Neural crest cell (in vitro differentiated cells): ENCODE results near the gene SSR3. TPM values are rescaled to one million over a fixed set of nuclear protein-coding genes. Genes with fewer than 3 reads are reported as not detected.
"Not testable (repeated sequence)": the region's sequence is repeated elsewhere in the genome, so short reads cannot be mapped to it uniquely, and the experiment has no call there.

Experiments used
- DNase-seq: peaks from one replicate; pipeline ENCODE4 v3.0.0; 2021; ENCODE audit warnings: low read depth, mixed read lengths, low spot score
- H3K27ac Mint-ChIP-seq: one replicate; pipeline ENCODE4 v1.8.0; 2021; ENCODE audit warnings: mild to moderate bottlenecking, mixed read lengths; ENCODE audit not compliant: unreplicated experiment
- H3K27me3 Mint-ChIP-seq: 2 replicates; pipeline ENCODE4 v1.8.0; 2021; ENCODE audit warnings: low read depth, mild to moderate bottlenecking, mixed read lengths
- H3K36me3 Mint-ChIP-seq: 2 replicates; pipeline ENCODE4 v1.8.0; 2021; ENCODE audit warnings: low read depth, mild to moderate bottlenecking, mixed read lengths
- H3K4me1 Mint-ChIP-seq: 2 replicates; pipeline ENCODE4 v1.8.0; 2021; ENCODE audit warnings: mixed read lengths
- H3K4me3 Mint-ChIP-seq: one replicate; pipeline ENCODE4 v1.8.0; 2021; ENCODE audit warnings: mild to moderate bottlenecking, mixed read lengths
- H3K9me3 Mint-ChIP-seq: 2 replicates; pipeline ENCODE4 v1.8.0; 2021; ENCODE audit warnings: mixed read lengths
- total RNA-seq: library from RNA; stranded (reverse); gene quantifications from 2 replicates; pipeline ENCODE4 v1.2.1, GENCODE V29; 2021
- TF ChIP-seq, protein P1 (sequence below): fragments of 200-600 bp; sonication (generic); conservative IDR thresholded peaks from 2 replicates; pipeline ENCODE4 v1.5.0; 2021; ENCODE audit warnings: antibody characterized with exemption, mild to moderate bottlenecking

The SSR3 gene
- total RNA-seq, 1 donor from 2014 or later = 136 TPM

DNA sequence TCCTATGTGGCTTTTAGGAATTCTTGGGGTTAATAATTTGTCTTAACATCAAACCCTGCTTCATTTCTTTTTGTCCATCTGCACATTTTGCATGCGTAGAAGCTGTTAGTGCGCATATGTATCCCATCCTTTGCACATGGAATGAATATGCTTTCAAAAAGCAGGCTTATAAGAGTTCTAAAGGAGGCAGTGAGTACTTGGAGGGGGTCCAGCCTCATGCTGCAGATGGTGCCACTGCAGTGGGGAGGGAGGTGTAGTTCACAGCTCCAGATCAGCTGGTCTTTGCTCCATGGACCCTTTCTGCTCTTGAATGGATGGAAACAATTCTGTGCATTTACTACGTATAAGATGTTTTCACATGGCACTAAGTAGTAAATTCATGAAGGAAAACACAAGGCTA lies 20.7 kb upstream of the SSR3 start:
- H3K9me3 Mint-ChIP-seq = no peaks in the 10 kb centered on the region
- TF ChIP-seq, protein P1, sequence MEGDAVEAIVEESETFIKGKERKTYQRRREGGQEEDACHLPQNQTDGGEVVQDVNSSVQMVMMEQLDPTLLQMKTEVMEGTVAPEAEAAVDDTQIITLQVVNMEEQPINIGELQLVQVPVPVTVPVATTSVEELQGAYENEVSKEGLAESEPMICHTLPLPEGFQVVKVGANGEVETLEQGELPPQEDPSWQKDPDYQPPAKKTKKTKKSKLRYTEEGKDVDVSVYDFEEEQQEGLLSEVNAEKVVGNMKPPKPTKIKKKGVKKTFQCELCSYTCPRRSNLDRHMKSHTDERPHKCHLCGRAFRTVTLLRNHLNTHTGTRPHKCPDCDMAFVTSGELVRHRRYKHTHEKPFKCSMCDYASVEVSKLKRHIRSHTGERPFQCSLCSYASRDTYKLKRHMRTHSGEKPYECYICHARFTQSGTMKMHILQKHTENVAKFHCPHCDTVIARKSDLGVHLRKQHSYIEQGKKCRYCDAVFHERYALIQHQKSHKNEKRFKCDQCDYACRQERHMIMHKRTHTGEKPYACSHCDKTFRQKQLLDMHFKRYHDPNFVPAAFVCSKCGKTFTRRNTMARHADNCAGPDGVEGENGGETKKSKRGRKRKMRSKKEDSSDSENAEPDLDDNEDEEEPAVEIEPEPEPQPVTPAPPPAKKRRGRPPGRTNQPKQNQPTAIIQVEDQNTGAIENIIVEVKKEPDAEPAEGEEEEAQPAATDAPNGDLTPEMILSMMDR = no peak
- H3K36me3 Mint-ChIP-seq = no peaks in the 10 kb centered on the region
- DNase-seq = no peak
- H3K27ac Mint-ChIP-seq = no peak overlapping the region
- no peaks in the 10 kb centered on the region for H3K27me3 Mint-ChIP-seq
- H3K4me1 Mint-ChIP-seq = peaks cover 15% of the 10 kb centered on the region
- no peak overlapping the region for H3K4me3 Mint-ChIP-seq

DNA sequence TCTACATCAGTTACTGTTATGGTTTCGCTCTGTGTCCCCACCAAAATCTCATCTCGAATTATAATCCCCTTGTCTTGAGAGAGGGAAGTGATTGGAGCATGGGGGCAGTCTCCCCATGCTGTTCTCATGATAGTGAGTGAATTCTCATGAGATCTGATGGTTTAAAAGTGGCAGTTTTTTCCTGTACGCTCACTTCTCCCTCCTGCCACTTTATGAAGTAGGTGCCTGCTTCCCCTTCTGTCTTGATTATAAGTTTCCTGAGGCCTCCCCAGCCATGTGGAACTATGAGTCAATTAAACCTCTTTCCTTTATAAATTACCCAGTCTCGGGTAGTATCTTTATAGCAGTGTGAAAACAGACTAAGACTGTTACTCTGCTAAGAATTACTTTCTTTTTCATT lies 15.0 kb upstream of the SSR3 start:
- H3K9me3 Mint-ChIP-seq, H3K4me3 Mint-ChIP-seq, H3K4me1 Mint-ChIP-seq, H3K36me3 Mint-ChIP-seq, H3K27ac Mint-ChIP-seq, DNase-seq, H3K27me3 Mint-ChIP-seq: not testable (repeated sequence)

DNA sequence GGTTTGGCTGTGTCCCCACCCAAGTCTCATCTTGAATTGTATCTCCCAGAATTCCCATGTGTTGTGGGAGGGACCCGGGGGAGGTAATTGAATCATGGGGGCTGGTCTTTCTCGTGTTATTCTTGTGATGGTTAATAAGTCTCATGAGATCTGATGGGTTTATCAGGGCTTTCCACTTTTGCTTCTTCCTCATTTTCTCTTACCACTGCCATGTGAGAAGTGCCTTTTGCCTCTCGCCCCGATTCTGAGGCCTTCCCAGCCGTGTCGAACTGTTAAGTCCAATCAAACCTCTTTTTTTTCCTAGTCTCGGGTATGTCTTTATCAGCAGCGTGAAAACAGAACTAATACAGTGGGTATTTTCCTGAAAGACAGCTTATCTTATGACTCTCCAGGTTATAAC lies 14.1 kb upstream of the SSR3 start:
- not testable (repeated sequence) for H3K27me3 Mint-ChIP-seq, DNase-seq, H3K4me3 Mint-ChIP-seq

DNA sequence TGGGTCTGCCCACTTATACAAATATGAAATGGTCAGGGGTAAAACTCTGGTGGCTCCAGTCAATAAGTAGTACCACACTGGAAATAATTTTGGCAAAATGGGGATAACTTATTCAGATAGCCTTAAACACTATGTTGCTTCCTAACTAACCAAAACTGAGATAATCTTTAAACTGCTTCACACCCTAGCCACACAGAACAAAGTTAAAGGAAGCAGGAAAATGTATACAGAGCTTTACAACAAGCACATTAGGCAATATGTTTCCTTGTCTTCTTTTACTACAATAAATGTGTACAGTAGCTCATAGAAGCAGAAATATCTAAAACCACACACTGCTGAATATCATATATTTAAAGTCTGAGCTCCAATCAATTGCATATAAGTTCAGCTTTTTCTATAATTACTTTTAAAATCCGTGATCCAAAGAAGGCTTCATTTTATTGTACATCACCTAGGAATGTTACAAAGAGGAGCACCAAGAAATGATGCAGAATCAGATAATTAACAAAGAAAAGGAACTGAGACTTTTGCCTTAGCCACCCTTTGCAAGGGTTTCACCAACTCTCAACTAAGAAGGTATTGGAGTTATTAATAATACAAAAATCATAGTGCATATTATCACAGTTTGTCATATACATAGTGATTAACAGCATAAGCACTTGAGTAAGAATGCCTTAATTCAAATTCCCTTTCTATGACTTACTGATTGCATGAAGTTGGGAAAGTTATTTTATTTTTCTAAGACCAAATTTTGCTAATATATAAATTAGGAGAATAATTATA lies 9.2 kb upstream of the SSR3 start:
- DNase-seq = no peak
- Mint-ChIP-seq H3K4me3 (no peak overlapping the region), H3K4me1 (peaks cover 6% of the 10 kb centered on the region), H3K36me3 (no peaks in the 10 kb centered on the region), H3K27me3 (peaks cover 4% of the 10 kb centered on the region), H3K9me3 (peaks cover 5% of the 10 kb centered on the region), H3K27ac (no peak overlapping the region)
- TF ChIP-seq, protein P1 = no peak

More for the DNA sequence above, 14.1 kb upstream of the SSR3 start:
- H3K4me1 Mint-ChIP-seq, H3K36me3 Mint-ChIP-seq, H3K9me3 Mint-ChIP-seq, H3K27ac Mint-ChIP-seq: not testable (repeated sequence)

DNA sequence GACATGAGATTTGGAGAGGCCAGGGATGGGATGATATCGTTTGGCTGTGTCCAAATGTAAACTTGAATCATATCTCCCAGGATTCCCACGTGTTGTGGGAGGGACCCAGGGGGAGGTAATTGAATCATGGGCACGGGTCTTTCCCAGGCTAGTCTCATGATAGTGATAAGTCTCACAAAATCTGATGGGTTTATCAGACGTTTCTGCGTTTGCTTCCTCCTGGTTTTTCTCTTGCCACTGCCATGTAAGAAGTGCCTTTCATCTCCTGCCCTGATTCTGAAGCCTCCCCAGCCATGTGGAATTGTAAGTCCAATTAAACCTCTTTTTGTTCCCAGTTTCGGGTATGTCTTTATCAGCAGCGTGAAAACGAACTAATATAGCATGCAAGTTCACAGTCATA lies 7.6 kb upstream of the SSR3 start:
- not testable (repeated sequence) for H3K27ac Mint-ChIP-seq, H3K36me3 Mint-ChIP-seq, H3K9me3 Mint-ChIP-seq, H3K4me3 Mint-ChIP-seq, H3K27me3 Mint-ChIP-seq, H3K4me1 Mint-ChIP-seq, DNase-seq

DNA sequence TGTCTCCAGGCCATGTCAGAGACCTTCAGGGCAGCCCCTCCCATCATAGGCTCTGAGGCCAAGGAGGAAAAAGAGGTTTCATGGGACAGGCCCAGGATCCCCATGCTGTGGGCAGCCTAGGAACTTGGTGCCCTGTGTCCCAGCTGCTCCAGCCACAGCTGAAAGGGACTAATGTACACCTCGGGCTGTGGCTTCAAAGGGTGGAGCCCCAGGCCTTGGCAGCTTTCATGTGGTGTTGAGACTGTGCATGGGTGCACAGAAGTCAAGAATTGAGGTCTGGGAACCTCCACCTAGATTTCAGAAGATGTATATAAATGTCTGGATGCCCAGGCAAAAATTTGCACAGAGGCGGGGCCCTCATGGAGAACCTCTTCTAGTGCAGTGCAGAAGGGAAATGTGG lies 6.6 kb upstream of the SSR3 start:
- H3K4me3 Mint-ChIP-seq = no peak overlapping the region
- DNase-seq = no peak
- H3K27me3 Mint-ChIP-seq = peaks cover 4% of the 10 kb centered on the region
- H3K36me3 Mint-ChIP-seq = no peaks in the 10 kb centered on the region
- no peak overlapping the region for H3K27ac Mint-ChIP-seq
- TF ChIP-seq, protein P1 = no peak
- no peaks in the 10 kb centered on the region for H3K9me3 Mint-ChIP-seq
- H3K4me1 Mint-ChIP-seq = peaks cover 6% of the 10 kb centered on the region

DNA sequence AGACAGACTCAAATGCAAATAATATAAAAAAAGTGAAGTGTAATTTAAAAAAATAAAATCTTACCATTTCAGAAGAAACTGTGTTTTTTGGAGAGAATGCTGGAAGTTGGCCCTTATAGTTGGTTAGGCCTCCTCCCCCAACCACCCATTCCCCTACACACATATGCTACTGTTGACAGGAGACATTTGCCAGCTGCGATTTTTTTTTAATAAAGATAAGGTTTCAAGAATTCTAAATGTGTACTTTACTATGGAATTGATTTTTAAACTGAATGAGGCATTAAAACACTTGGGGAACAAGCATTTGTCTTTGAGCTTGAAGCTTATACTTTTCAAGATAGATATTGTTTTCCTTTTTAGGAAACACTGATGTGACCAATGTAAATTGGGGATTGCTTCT lies 4.4 kb upstream of the SSR3 start:
- no peak overlapping the region for H3K27ac Mint-ChIP-seq
- H3K4me1 Mint-ChIP-seq = peaks cover 12% of the 10 kb centered on the region
- no peaks in the 10 kb centered on the region for H3K36me3 Mint-ChIP-seq
- peaks cover 4% of the 10 kb centered on the region for H3K27me3 Mint-ChIP-seq
- no peaks in the 10 kb centered on the region for H3K9me3 Mint-ChIP-seq
- DNase-seq = no peak
- H3K4me3 Mint-ChIP-seq = no peak overlapping the region
- TF ChIP-seq, protein P1 = no peak
